Purkinje cell (primary cell): ENCODE measurements around the gene TMEM244. TPM values are rescaled to one million over a fixed set of nuclear protein-coding genes. Genes with fewer than 3 reads are reported as not detected.

Experiments used
- polyA plus RNA-seq: library from polyadenylated mRNA; unstranded; fragments of >200 nt; fragmentation: Nextera tagmentation; gene quantifications from 2 replicates; pipeline ENCODE4 v1.2.1, GENCODE V29; 2014

Gene TMEM244, protein sequence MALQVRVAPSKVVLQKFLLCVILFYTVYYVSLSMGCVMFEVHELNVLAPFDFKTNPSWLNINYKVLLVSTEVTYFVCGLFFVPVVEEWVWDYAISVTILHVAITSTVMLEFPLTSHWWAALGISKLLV
- not detected in 2 replicates for polyA plus RNA-seq

DNA sequence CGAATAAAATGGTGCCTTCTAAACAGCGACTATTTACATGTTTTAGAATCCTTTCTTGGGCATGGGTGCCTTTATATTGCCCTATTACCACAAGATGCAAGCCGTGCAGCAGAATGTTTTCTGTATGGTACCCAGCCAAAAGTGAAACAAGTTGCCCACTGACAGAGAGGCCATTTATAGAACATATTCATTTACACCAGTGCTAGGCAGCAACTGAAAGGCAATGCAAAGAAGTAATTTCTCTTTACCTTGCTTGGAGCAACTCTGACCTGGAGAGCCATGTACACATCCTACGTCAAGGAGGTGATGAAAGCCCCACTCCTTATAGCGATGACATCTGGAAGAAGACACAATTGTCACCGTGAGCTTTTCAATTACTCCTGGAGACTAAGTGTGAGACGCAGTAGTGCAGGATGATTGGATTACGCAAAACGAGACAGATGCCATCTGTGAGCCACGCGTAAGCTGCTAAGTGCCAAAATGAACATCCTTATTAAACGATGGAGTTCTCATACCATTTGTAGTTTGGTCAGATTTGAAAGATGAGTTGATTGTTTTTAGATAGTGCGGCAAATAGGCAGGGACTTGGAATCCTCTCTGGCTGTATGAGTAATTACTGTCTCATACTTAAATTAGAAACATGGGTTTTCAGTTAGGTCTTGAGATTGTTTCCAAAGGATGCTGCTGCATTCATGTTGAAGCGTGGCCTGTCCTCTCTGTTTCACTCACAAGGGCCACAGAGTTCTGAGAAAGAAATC lies at the start of gene TMEM244:
TMEM244 (minus strand) TSS at position 408 of the 758 bp plus-strand sequence; CDS start at position 281, 127 bp downstream.

Other genes with a start within 250 kb of the TMEM244 start
- 2.6 and 5.5 TPM in 2 replicates for gene ARHGAP18, start 151.1 kb downstream of the TMEM244 start, polyA plus RNA-seq
- gene L3MBTL3, start 157.3 kb upstream of the TMEM244 start, polyA plus RNA-seq: 0.48 and 1.2 TPM in 2 replicates